SU-DHL-6 (cell line): Measurements from ENCODE around the gene USP24.

Experiments
- H2AFZ ChIP-seq: fragments of 200-600 bp; sonication (generic); 2 replicates; pipeline ENCODE4 v1.6.1; 2014; ENCODE audit warnings: low read depth, mild to moderate bottlenecking, moderate library complexity, mixed read lengths, antibody characterized with exemption, low read length; ENCODE audit not compliant: severe bottlenecking
- H3F3A ChIP-seq: fragments of 200-600 bp; shearing (Covaris generic); 2 replicates; pipeline ENCODE4 v1.6.0; 2016; ENCODE audit warnings: antibody characterized with exemption, mild to moderate bottlenecking; ENCODE audit not compliant: insufficient read depth
- H3K27ac ChIP-seq: fragments of 200-600 bp; sonication (generic); 2 replicates; pipeline ENCODE4 v1.5.1; 2016; ENCODE audit warnings: low read depth, mild to moderate bottlenecking, low read length, moderate library complexity, mixed read lengths
- H3K27me3 ChIP-seq: fragments of 200-600 bp; sonication (generic), shearing (Covaris generic); 2 replicates; pipeline ENCODE4 v1.6.0; 2014; ENCODE audit warnings: mild to moderate bottlenecking, low read length
- H3K36me3 ChIP-seq: fragments of 200-600 bp; sonication (generic); 2 replicates; pipeline ENCODE4 v1.6.1; 2014; ENCODE audit warnings: mild to moderate bottlenecking, low read length, mixed read lengths
- H3K4me2 ChIP-seq: fragments of 300-600, 200-600 bp; shearing (Covaris generic), sonication (generic); 2 replicates; pipeline ENCODE4 v1.6.0; 2014; ENCODE audit warnings: low read length, low read depth, mild to moderate bottlenecking; ENCODE audit not compliant: poor library complexity, severe bottlenecking
- H3K4me3 ChIP-seq: fragments of 200-600 bp; sonication (generic); 2 replicates; pipeline ENCODE4 v1.5.1; 2014; ENCODE audit warnings: antibody characterized with exemption, low read length, mild to moderate bottlenecking, mixed read lengths; ENCODE audit not compliant: insufficient read depth, poor library complexity, severe bottlenecking
- H3K79me2 ChIP-seq: fragments of 200-600 bp; sonication (generic); 2 replicates; pipeline ENCODE4 v1.6.1; 2014; ENCODE audit warnings: mild to moderate bottlenecking, low read length, moderate library complexity; ENCODE audit not compliant: insufficient read depth
- H3K9ac ChIP-seq: fragments of 200-600 bp; sonication (generic); 2 replicates; pipeline ENCODE4 v1.7.0; 2014; ENCODE audit warnings: mild to moderate bottlenecking, low read length
- H3K9me2 ChIP-seq: fragments of 200-600 bp; sonication (generic); replicated peaks from 2 replicates; pipeline ENCODE4 v1.6.1; 2014; ENCODE audit warnings: low read length; ENCODE audit not compliant: insufficient read depth
- H3K9me3 ChIP-seq: fragments of 200-600 bp; sonication (generic); 2 replicates; pipeline ENCODE4 v1.6.1; 2014; ENCODE audit warnings: low read length, mixed read lengths; ENCODE audit not compliant: insufficient read depth
- H4K20me1 ChIP-seq: fragments of 200-600 bp; sonication (generic); 2 replicates; pipeline ENCODE4 v1.6.1; 2014; ENCODE audit warnings: low read depth, mild to moderate bottlenecking, antibody characterized with exemption, low read length, moderate library complexity, mixed read lengths
- CTCF ChIP-seq: fragments of 200-600 bp; sonication (generic); IDR thresholded peaks from one replicate; pipeline ENCODE4 v1.5.1; 2017; ENCODE audit warnings: antibody characterized with exemption, mild to moderate bottlenecking, low read length, moderate library complexity; ENCODE audit not compliant: insufficient read depth, poor library complexity, severe bottlenecking
- EZH2phosphoT487 ChIP-seq: fragments of 200-600 bp; sonication (generic), shearing (Covaris generic); conservative IDR thresholded peaks from 2 replicates; pipeline ENCODE4 v1.6.1; 2018; ENCODE audit warnings: mild to moderate bottlenecking, antibody characterized with exemption, low read length, moderate library complexity, mixed read lengths

The USP24 gene

GRCh38 chr1:55079651-55080050, 135.5 kb downstream of the USP24 start:
- Histone ChIP-seq H3K36me3 (peaks cover 9% of the 10 kb centered on the region; the same call in 1 of the 2 replicates), H3K27ac (no peak overlapping the region), H2AFZ (no peak overlapping the region), H3K27me3 (no peaks in the 10 kb centered on the region), H3K9me3 (no peaks in the 10 kb centered on the region), H4K20me1 (no peaks in the 10 kb centered on the region), H3K4me3 (no peak overlapping the region), H3K9ac (no peak overlapping the region), H3F3A (no peaks in the 10 kb centered on the region), H3K9me2 (no peaks in the 10 kb centered on the region), H3K4me2 (no peak overlapping the region), H3K79me2 (no peaks in the 10 kb centered on the region)
- TF ChIP-seq EZH2phosphoT487: no peak
- TF ChIP-seq CTCF: no peak

DNA sequence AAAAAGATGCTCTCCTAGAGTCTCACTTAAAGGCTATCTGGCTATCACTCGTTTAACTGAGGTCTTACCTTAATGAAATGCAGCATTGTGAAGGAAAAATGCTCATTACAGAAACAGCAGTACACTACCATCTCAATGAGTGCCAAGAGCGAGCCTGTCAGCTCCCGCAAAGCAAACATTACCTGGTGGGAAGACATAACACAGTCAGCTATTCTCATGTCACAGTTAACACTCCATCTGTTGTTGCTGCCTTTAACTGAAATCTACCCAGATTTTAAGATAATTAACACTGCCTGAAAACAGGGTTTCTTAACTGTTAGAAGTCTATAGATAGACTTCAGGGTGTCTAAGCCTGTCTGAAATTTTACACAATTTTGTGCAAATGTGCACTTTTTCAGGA, 136.7 kb downstream of the USP24 start:
- H3K9ac ChIP-seq: no peak overlapping the region
- H3K9me3 ChIP-seq: no peaks in the 10 kb centered on the region
- H3K4me2 ChIP-seq: no peak overlapping the region
- H4K20me1 ChIP-seq: no peaks in the 10 kb centered on the region
- H3K4me3 ChIP-seq: no peak overlapping the region
- TF ChIP-seq CTCF (no peak), EZH2phosphoT487 (no peak)
- H3K36me3 ChIP-seq: peaks cover 11% of the 10 kb centered on the region; the same call in 1 of the 2 replicates
- no peaks in the 10 kb centered on the region for H3K79me2 ChIP-seq
- H3K9me2 ChIP-seq: no peaks in the 10 kb centered on the region
- no peaks in the 10 kb centered on the region for H3F3A ChIP-seq
- no peaks in the 10 kb centered on the region for H3K27me3 ChIP-seq
- no peak overlapping the region for H3K27ac ChIP-seq
- no peak overlapping the region for H2AFZ ChIP-seq

DNA sequence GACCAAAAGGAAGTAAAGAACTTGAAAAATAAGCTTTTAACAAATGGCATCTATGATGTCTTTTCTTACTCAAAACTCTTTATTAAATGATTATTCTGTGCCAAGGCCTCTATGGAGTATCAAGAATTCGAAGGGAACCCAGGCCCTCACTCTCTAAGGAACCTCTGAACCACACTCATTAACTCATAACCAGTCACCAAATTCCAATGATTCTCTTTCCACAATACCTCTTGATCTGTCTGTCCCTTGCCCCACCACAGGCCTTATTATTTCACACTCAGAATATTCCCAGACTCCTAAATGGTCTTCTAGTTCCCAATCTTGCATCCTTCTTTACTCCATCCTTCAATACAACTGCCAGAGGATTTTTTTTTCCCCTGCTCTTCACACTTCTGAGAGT, 138.8 kb downstream of the USP24 start:
- Histone ChIP-seq H3K36me3 (peaks cover 11% of the 10 kb centered on the region; the same call in 1 of the 2 replicates), H4K20me1 (no peaks in the 10 kb centered on the region), H3K27ac (no peak overlapping the region), H3K4me2 (no peak overlapping the region), H3K27me3 (no peaks in the 10 kb centered on the region), H3F3A (no peaks in the 10 kb centered on the region), H3K79me2 (no peaks in the 10 kb centered on the region), H3K9ac (no peak overlapping the region), H3K9me2 (no peaks in the 10 kb centered on the region), H2AFZ (no peak overlapping the region), H3K9me3 (no peaks in the 10 kb centered on the region), H3K4me3 (no peak overlapping the region)
- no peak for TF ChIP-seq CTCF
- no peak for TF ChIP-seq EZH2phosphoT487

- Histone ChIP-seq H3K9me2 (no peaks in the 10 kb centered on the region), H3K36me3 (peaks cover 5% of the 10 kb centered on the region; the same call in 1 of the 2 replicates), H3K9me3 (no peaks in the 10 kb centered on the region), H3K9ac (no peak overlapping the region), H2AFZ (no peak overlapping the region), H4K20me1 (no peaks in the 10 kb centered on the region), H3K27me3 (no peaks in the 10 kb centered on the region), H3F3A (no peaks in the 10 kb centered on the region), H3K27ac (no peak overlapping the region), H3K4me2 (no peak overlapping the region), H3K4me3 (no peak overlapping the region), H3K79me2 (no peaks in the 10 kb centered on the region)
- no peak for TF ChIP-seq EZH2phosphoT487
- TF ChIP-seq CTCF: no peak
Measured at GRCh38 chr1:55074455-55074854, 140.7 kb downstream of the USP24 start.
